WERI-Rb-1 (cell line): ENCODE measurements around the gene SLFN12L.

Experiments used
- DNase-seq: peaks from one replicate; pipeline ENCODE4 v3.0.0-alpha.2; 2020
- H3K27ac ChIP-seq: fragments of 250-450 bp; sonication (Bioruptor Pico); 2 replicates; pipeline ENCODE4 v1.5.1; 2020; ENCODE audit warnings: mild to moderate bottlenecking, moderate library complexity
- H3K27me3 ChIP-seq: fragments of 250-450 bp; sonication (Bioruptor Pico); 2 replicates; pipeline ENCODE4 v1.5.1; 2021; ENCODE audit warnings: mild to moderate bottlenecking, low read depth, moderate library complexity; ENCODE audit not compliant: insufficient read depth, severe bottlenecking
- H3K36me3 ChIP-seq: fragments of 250-450 bp; sonication (Bioruptor Pico); 2 replicates; pipeline ENCODE4 v1.5.1; 2020; ENCODE audit warnings: mild to moderate bottlenecking, moderate library complexity
- H3K4me3 ChIP-seq: 2 replicates; pipeline ENCODE4 v1.5.1; 2011; ENCODE audit warnings: low read depth, mild to moderate bottlenecking, control low read depth, low read length
- H3K9me3 ChIP-seq: fragments of 250-450 bp; sonication (Bioruptor Pico); 2 replicates; pipeline ENCODE4 v1.5.1; 2021; ENCODE audit warnings: mild to moderate bottlenecking, moderate library complexity; ENCODE audit not compliant: severe bottlenecking
- CTCF ChIP-seq: IDR thresholded peaks from 2 replicates; pipeline ENCODE4 v1.5.1; 2011; ENCODE audit warnings: low read depth, mild to moderate bottlenecking, control low read depth, inconsistent platforms, low read length

Gene SLFN12L

DNA sequence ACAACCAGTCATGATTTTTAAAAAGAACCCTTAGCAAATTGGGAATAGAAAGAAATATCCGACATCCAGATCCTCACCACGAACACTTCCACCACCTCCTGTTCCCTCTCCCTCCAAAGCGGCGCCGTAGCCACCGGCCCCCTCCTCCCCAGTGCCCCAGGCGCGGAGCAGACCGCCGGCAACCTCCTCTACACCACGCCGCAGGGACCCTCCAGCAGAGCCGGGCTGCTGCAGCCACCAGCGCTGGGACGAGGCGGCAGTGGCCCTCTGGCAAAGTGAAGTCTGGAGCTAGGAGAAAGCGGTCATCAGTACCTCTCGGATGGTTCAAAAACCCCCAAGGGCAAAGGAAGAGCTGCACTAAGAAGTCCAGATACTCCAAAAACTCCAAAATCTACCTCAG, 47.5 kb downstream of the SLFN12L start:
- Histone ChIP-seq H3K27me3 (peaks cover 82% of the 10 kb centered on the region), H3K9me3 (peaks cover 20% of the 10 kb centered on the region), H3K27ac (no peak overlapping the region), H3K36me3 (no peaks in the 10 kb centered on the region), H3K4me3 (no peak overlapping the region)
- DNase-seq = no peak
- TF ChIP-seq CTCF = no peak

DNA sequence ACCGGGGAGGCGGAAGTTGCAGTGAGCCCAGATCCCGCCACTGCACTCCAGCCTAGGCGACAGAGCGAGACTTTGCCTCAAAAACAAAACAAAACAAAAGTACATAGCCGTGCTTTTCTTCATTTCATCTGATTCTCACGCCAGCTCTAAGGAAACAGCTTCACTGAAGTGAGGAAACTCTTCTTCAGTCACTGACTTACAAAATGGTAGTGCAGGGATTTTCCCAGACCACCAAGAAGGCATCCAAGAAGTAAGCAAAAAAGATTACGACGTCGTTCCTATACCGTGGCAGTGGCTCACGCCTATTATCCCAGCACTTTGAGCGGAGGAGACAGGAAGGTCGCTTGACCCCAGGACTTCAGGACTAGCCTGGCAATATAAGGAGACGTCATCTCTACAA, 48.5 kb downstream of the SLFN12L start:
- Histone ChIP-seq H3K4me3 (no peak overlapping the region), H3K9me3 (peaks cover 20% of the 10 kb centered on the region), H3K27ac (no peak overlapping the region), H3K36me3 (no peaks in the 10 kb centered on the region), H3K27me3 (peaks cover 85% of the 10 kb centered on the region)
- DNase-seq = no peak
- no peak for TF ChIP-seq CTCF

- H3K36me3 ChIP-seq = no peaks in the 10 kb centered on the region
- peaks cover 94% of the 10 kb centered on the region for H3K27me3 ChIP-seq
- no peak overlapping the region for H3K27ac ChIP-seq
- peaks cover 20% of the 10 kb centered on the region for H3K9me3 ChIP-seq
- no peak overlapping the region for H3K4me3 ChIP-seq
- DNase-seq = no peak
- no peak for TF ChIP-seq CTCF
These were observed 50.4 kb downstream of the SLFN12L start for GRCh38 chr17:35486920-35487732.

- H3K27ac ChIP-seq = no peak overlapping the region
- peaks cover 2% of the 10 kb centered on the region for H3K9me3 ChIP-seq
- no peak for TF ChIP-seq CTCF
- DNase-seq = no peak
- no peak overlapping the region for H3K4me3 ChIP-seq
- peaks cover 88% of the 10 kb centered on the region for H3K27me3 ChIP-seq
- H3K36me3 ChIP-seq = no peaks in the 10 kb centered on the region
These were observed 58.2 kb downstream of the SLFN12L start for GRCh38 chr17:35479271-35479670.

DNA sequence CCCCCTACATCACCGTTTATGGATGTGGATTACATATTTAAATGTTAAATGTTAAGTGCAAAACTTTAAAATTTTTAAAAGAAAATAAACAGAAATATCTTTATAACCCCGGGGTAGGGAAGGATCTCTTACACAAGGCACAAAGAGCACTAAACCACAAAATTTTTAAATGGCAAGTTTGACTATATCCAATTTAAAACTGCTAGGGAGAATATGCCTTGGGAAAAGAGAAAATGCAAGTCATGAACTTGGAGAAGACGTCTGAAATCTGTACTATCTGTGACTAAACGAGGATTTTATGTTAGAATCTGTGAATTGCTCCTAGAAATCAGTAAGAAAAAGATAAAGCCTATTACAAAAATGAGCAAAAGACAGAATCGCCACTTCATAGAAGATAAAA, 60.2 kb downstream of the SLFN12L start:
- Histone ChIP-seq H3K27me3 (peaks cover 88% of the 10 kb centered on the region), H3K4me3 (no peak overlapping the region), H3K9me3 (peaks cover 2% of the 10 kb centered on the region), H3K36me3 (no peaks in the 10 kb centered on the region), H3K27ac (no peak overlapping the region)
- DNase-seq = no peak
- TF ChIP-seq CTCF = no peak
